NCI-H2196 treated with DMSO at 0.1 percent for 48 hours (cell line): ENCODE results near the gene NBPF1.
A peak's percentile ranks its signal among the peaks of the same experiment; 100 is the strongest.
"Not testable (repeated sequence)": the region's sequence is repeated elsewhere in the genome, so short reads cannot be mapped to it uniquely, and the experiment has no call there.

ENCODE experiments used
- DNase-seq: peaks from one replicate; lab custom pipeline; 2025; ENCODE audit not compliant: unreplicated experiment; lab: John Stamatoyannopoulos, UW

Gene NBPF1

GRCh38 chr1:16613185-16614147, at the start of gene NBPF1:
TSS of gene NBPF1 (minus strand) at chr1:16613564.
- DNase-seq = peak; percentile 100

GRCh38 chr1:16658234-16658633, 44.9 kb upstream of the NBPF1 start:
- not testable (repeated sequence) for DNase-seq

GRCh38 chr1:16656981-16657683, 43.8 kb upstream of the NBPF1 start:
- not testable (repeated sequence) for DNase-seq

- not testable (repeated sequence) for DNase-seq
Observed at GRCh38 chr1:16656574-16656973, 43.2 kb upstream of the NBPF1 start.

GRCh38 chr1:16651560-16651959, 38.2 kb upstream of the NBPF1 start:
- DNase-seq = not testable (repeated sequence)

- not testable (repeated sequence) for DNase-seq
Observed at GRCh38 chr1:16649960-16650359, 36.6 kb upstream of the NBPF1 start.

- DNase-seq = not testable (repeated sequence)
Observed at GRCh38 chr1:16649390-16649789, 36.0 kb upstream of the NBPF1 start.

GRCh38 chr1:16648756-16649155, 35.4 kb upstream of the NBPF1 start:
- not testable (repeated sequence) for DNase-seq

- DNase-seq = not testable (repeated sequence)
Observed at GRCh38 chr1:16648250-16648649, 34.9 kb upstream of the NBPF1 start.

GRCh38 chr1:16647179-16648176, 34.1 kb upstream of the NBPF1 start:
- not testable (repeated sequence) for DNase-seq

- not testable (repeated sequence) for DNase-seq
Observed at GRCh38 chr1:16646716-16647115, 33.4 kb upstream of the NBPF1 start.

GRCh38 chr1:16646061-16646664, 32.8 kb upstream of the NBPF1 start:
- not testable (repeated sequence) for DNase-seq

GRCh38 chr1:16645271-16646060, 32.1 kb upstream of the NBPF1 start:
- DNase-seq = not testable (repeated sequence)

GRCh38 chr1:16644482-16645270, 31.3 kb upstream of the NBPF1 start:
- DNase-seq = peak; percentile 95

GRCh38 chr1:16644193-16644481, 30.8 kb upstream of the NBPF1 start:
- DNase-seq = no peak

- not testable (repeated sequence) for DNase-seq
Observed at GRCh38 chr1:16643476-16644192, 30.3 kb upstream of the NBPF1 start.

- not testable (repeated sequence) for DNase-seq
Observed at GRCh38 chr1:16643001-16643411, 29.6 kb upstream of the NBPF1 start.
